A549 treated with AZD2906 at 1 μM for 4 hours (cell line): Measurements from ENCODE around the gene AQP4. TPM values are rescaled to one million over a fixed set of nuclear protein-coding genes. Genes with fewer than 3 reads are reported as not detected.

ENCODE experiments used
- total RNA-seq: library from RNA; stranded (reverse); fragments of 200-300 nt; extraction: Qiagen RNA extraction; gene quantifications from 5 replicates; pipeline ENCODE4 v1.2.3, GENCODE V29; 2022

The AQP4 gene
- 0.05 TPM in 1 of 5 replicates, not detected in the others for total RNA-seq

DNA sequence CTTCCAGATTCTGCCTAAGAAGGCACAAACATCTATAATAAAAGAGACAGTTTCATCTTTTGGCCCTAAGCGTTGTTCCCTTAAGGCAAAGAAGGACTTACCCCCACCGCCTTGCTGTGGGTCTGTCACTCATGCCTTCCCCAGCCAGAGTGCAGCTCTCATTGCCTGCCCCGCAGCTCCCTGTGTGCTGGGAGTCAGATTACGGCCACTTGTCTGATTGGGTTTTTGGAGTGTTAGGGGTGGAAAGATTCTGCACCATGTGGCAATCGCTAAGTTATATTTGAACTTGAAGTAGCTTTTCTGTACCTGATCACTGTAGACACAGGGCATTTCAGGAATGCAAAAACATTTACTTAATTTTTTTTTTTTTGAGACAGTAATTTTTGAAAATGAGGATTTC is at the start of gene AQP4:
AQP4 (minus strand) TSS at position 151 of the 400 bp plus-strand sequence; CDS start at position 133, 18 bp downstream.

